ENCODE results near the gene ANKRD24.
"Not testable (repeated sequence)": the region's sequence is repeated elsewhere in the genome, so short reads cannot be mapped to it uniquely, and the experiment has no call there.

ANKRD24 gene

GRCh38 chr19:4182084-4182810 is at the start of gene ANKRD24, which contains the start of gene SIRT6:
Gene ANKRD24, plus strand, starts transcription at chr19:4182689. Its CDS starts 3,737 bp downstream, at chr19:4186426.
Gene SIRT6, minus strand, starts transcription at chr19:4182563. Its CDS starts 24 bp downstream, at chr19:4182539.
- DNase-seq: peak; percentile 97

DNA sequence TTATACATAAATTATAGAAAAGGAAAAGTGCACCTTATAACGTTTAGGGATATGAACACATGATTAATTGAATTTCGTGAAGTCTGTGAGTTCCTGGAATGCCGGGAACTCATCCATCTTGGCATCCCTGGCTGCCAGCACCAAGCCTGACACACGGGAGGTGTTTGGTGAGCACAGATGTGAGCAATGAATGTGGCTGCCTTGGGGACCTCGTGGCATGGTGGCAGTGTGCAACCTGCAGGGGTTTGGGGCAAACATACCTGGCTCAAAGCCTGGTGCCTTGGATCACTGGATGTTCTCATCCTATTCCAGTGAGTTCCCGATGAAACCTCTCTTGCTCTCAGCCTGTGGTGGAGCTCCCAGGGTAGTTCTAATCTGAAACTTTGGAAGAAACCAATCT is 48.1 kb upstream of the ANKRD24 start:
- no peak for DNase-seq

GRCh38 chr19:4135386-4135785 is 47.1 kb upstream of the ANKRD24 start:
- DNase-seq: not testable (repeated sequence)

GRCh38 chr19:4136680-4137088 is 45.8 kb upstream of the ANKRD24 start:
- DNase-seq: no peak

- DNase-seq: no peak
Observed at GRCh38 chr19:4138445-4138844, 44.0 kb upstream of the ANKRD24 start.

- peak; percentile 33 for DNase-seq
Observed at GRCh38 chr19:4139614-4140236, 42.8 kb upstream of the ANKRD24 start.

DNA sequence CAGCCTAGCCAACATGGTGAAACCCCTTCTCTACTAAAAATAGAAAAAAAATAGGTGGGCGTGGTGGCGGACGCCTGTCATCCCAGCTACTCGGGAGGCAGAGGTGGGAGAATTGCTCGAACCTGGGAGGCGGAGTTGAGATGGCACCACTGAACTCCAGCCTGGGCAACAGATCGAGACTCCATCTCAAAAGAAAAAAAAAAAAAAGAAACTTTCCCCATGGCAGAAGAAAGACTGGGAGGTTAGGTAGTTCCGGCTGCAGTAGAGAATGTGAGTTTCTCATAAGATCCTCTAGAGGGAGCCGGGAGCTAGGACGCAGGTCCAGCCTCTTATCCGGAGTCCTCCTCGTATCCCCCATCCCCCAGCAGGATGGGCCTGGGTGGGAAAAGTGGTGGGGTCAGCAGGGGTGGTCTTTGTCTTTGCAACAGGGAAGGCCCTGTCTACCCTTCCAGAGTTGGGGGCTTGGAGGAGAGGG is 42.2 kb upstream of the ANKRD24 start:
- DNase-seq: peak; percentile 68

DNA sequence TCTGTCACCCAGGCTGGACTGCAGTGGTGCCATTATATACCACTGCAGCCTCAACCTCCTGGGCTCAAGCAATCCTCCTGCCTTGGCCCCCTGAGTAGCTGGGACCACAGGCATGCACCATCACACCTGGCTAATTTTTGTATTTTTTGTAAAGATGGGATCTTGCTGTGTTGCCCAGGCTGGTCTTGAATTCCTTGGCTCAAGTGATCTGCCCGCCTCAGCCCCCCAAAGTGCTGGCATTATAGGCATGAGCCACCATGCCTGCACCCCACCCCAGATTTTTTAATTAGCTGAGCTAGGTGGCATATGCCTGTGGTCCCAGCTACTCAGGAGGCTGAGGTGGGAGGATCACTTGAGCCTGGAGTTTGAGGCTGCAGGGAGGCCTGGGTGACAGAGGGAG is 39.6 kb upstream of the ANKRD24 start:
- DNase-seq: not testable (repeated sequence)

GRCh38 chr19:4144666-4145249 is 37.7 kb upstream of the ANKRD24 start:
- DNase-seq: no peak

DNA sequence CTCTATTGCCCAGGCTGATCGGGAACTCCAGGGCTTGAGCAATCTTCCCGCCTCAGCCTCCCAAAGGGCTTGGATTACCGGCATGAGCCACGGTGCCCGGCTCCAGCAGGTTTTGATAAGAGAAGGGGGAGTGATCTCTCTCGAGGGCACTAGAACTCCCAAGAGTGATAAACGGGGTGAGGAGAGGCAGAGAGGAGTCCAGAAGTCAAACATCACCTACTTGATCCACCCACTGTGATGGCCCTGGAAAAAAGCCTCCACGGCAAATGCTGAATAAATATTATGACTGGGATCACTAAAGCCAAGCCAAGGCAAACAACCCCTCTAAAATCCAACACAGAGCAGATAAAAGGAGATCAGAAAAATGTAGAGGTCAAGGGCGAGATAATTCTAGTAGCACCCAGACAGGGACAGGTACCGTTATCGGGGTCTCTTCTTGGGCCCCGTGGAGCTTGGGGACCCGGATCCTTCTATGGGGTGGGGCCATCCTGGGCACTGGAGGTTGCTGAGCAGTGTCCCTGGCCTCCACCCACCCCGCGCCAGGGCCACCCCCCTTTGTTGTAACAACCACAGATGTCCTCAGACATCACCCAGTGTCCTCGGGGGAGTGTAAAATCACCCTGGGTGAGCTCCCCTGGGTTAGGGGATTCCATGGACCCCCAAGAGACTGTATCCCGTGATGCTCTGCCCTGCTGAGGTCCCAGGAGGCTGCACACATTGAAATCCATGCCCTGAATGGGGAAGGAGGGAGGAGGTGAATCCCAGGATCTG is 32.8 kb upstream of the ANKRD24 start:
- DNase-seq: peak; percentile 43

DNA sequence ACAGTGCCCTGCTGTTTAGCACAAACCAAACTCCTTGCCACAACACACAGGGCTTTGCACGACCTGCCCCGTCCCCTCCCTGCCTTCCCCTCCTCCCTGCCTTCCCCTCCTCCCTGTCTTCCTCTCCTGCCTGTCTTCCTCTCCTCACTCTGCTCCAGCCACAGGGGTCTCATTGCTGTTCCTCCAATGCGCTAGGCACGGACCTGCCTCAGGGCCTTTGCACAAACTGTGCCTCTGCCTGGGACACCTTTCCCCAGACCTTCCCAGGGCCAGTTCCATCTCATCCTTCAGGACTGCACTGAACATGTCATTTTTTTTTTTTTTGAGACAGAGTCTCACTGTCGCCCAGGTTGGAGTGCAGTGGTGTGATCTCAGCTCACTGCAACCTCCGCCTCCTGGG is 30.9 kb upstream of the ANKRD24 start:
- no peak for DNase-seq

DNA sequence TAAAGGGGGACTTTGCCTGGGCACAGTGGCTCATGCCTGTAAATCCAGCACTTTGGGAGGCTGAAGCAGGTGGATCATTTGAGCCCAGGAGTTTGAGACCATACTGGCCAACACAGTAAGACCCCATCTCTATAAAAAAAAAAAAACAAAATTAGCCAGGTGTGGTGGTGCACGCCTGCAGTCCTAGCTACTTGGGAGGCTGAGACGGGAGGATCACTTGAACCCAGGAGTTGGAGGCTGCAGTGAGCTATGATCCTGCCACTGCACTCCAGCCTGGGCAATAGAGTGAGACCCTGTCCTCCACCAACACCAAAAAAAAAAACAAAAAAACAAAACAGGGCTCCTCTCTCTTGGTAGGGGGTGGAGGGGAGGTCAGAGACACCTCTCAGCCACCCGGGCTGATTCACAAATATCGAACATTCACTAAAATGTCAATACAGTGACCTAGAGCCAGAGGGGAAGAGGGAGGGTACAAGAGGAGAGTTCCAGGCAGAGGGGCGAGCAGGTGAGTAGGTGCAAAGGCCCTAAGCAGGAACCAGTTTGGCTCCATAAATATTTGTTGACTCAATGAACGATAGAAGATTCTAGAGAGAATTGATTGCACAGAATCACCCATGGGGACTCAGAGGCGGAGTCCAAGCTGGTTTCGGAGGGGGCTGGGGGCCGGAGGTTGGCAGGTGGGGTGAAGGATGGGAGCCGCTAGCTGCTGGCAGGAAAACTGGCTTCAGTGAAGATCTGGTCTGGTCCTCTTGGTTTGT is 30.1 kb upstream of the ANKRD24 start:
- DNase-seq: no peak

- DNase-seq: no peak
Observed at GRCh38 chr19:4154571-4155312, 27.7 kb upstream of the ANKRD24 start.

DNA sequence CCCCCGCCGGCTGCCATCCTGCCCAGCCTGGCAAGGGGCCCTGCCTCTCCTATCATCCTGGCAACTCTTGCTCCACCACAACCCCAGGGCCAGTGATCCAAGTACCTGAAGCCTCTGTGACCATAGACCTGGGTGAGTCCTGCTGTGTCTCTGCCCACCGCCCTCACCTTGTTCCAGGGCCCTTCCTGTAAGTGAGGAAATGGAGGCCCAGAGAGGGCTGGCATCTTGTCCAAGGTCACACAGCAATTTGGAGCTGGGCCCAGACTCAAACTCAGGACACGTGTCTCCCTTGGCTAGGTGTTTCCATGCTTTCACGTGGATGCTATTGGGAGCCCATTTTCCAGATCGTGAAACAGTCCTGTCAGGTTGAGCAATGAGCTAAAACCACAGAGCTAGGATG is 25.3 kb upstream of the ANKRD24 start:
- no peak for DNase-seq

DNA sequence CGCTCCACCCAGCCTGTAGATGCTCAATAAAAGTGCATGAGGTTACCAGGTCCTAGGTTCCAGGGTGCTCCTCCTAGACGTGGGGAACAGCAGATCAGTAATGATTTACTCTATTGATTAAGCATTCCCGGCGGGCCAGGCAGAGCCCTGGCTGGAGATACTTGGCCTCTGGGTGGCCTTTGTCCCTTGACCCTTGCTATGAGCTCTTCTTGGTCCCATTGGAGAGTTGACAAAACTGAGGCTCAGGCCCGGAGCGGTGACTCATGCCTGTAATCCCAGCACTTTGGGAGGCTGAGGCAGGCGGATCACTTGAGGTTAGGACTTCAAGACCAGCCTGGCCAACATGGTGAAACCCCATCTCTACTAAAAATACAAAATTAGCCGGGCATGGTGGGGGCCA is 24.5 kb upstream of the ANKRD24 start:
- not testable (repeated sequence) for DNase-seq

- no peak for DNase-seq
Observed at GRCh38 chr19:4161415-4162077, 20.9 kb upstream of the ANKRD24 start.

DNA sequence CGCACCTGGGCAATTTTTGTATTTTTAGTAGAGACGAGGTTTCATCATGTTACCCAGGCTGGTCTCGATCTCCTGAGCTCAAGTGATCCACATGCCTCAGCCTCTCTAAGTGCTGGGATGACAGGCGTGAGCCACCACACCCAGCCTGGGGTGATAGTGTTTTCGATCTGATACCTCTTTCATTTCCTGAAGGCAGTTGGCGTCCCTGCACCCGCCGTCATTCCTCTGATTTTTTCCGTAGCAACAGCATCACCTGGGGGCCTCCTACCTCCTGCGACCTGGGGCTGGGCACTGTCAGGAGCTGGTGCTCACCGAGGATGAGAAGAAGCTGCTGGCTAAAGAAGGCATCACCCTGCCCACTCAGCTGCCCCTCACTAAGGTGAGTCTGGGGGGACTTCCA is 18.2 kb upstream of the ANKRD24 start:
- no peak for DNase-seq

DNA sequence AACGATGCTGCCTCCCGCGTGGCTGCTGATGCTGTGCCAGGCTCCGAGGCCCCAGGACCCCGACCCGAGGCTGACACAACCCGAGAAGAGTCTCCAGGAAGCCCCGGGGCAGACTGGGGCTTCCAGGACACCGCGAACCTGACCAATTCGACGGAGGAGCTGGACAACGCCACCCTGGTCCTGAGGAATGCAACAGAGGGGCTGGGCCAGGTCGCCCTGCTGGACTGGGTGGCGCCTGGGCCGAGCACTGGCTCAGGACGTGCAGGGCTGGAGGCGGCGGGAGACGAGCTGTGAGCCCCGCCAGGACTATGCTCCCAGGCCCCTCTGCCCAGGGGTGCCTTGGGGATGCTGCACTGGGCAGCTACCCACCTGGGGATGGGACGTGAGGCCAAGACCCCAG is 10.8 kb upstream of the ANKRD24 start:
- no peak for DNase-seq

GRCh38 chr19:4172861-4173473 is 9.5 kb upstream of the ANKRD24 start:
- no peak for DNase-seq

- no peak for DNase-seq
Observed at GRCh38 chr19:4173479-4174212, 8.8 kb upstream of the ANKRD24 start.

Measured in NCI-H510A (cell line).